NCI-H2029 treated with DMSO at 0.1 percent for 48 hours (cell line): ENCODE data around the gene RBMS3.
A peak's percentile ranks its signal among the peaks of the same experiment; 100 is the strongest.
"Not testable (repeated sequence)": the region's sequence is repeated elsewhere in the genome, so short reads cannot be mapped to it uniquely, and the experiment has no call there.

ENCODE experiments used
- DNase-seq: peaks from one replicate; lab custom pipeline; 2025; lab: John Stamatoyannopoulos, UW

Gene RBMS3

GRCh38 chr3:29312395-29312794, 31.5 kb downstream of the RBMS3 start:
- DNase-seq: no peak

DNA sequence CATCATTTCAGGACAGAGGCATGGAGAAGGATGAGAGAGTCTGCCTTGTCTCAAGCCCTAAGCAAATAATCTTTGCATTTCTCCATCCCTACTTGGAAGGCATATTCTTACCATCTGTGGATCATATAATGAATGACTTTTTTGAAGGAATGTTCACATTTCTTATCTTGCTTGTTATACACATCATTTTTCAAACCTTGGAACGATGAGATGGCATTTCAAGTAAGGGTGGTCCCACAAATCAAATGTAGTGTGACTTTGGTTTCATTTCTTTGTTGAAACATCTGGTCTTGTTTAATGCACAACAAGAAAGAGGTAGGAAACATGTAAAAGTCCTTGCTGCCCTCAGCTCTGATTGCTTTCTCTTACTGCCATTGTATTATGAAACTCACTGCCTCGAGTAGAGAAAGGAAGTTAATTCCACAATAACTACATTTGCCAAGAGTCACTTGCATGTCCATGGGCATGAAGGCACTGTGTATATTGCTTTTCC, 32.1 kb downstream of the RBMS3 start:
- DNase-seq: no peak

GRCh38 chr3:29313981-29314726, 33.3 kb downstream of the RBMS3 start:
- DNase-seq: no peak

DNA sequence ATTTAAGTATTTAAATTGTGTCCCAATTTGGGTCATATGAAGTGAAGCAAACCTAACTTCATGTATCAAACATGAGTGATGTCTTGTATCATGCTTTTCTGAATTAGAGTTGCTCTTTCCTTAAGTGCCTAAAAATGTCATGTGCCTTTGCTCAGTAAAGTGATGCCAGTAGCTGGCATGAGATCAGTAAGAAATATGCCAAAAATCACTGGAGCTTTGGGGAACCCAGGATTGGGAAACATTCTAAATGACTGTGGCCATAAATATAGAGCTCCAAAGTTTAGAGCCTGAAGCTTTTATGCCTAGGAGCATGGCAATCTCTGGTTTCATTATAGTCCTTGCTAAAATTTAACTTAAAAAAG, 33.8 kb downstream of the RBMS3 start:
- DNase-seq: no peak

GRCh38 chr3:29317659-29318173, 36.8 kb downstream of the RBMS3 start:
- no peak for DNase-seq

DNA sequence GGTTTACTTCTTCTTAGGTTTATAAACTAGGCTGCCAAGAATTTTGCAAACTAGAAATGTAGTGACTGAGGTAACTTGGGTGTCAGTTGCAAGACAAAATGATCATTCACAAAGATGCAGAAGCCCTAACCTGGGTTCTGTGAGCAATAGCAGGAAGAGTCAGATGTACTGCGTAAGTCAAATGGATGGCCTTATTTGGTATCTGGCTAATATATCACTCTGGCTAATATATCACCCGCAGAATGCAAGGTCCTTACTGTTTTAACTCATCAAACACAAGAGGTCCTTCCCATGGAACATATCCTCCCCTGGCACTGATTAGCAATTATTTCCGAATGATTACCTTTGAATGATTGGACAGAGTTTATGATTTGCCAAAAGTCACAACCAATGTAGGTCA, 37.4 kb downstream of the RBMS3 start:
- no peak for DNase-seq

DNA sequence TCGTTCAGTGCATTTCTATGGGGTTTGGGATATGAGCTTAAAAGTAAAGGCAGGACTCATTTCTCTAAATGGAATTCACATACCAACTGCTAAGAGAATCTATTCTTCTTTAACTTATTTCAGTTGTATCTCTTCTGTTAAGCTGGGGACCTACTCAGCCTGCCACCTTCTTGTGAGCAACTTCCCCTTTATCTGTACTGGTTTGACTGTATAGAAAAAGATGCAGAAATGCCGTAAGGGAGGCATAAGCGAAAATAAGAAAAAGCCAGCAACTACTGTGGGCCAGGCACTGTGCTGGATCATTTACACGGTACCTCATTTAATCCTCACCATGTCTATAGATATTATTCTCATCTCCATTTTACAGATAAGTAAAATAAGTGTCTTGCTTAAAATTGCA, 38.4 kb downstream of the RBMS3 start:
- no peak for DNase-seq

GRCh38 chr3:29319798-29320197, 38.9 kb downstream of the RBMS3 start:
- DNase-seq: no peak

GRCh38 chr3:29322586-29322985, 41.7 kb downstream of the RBMS3 start:
- DNase-seq: no peak

DNA sequence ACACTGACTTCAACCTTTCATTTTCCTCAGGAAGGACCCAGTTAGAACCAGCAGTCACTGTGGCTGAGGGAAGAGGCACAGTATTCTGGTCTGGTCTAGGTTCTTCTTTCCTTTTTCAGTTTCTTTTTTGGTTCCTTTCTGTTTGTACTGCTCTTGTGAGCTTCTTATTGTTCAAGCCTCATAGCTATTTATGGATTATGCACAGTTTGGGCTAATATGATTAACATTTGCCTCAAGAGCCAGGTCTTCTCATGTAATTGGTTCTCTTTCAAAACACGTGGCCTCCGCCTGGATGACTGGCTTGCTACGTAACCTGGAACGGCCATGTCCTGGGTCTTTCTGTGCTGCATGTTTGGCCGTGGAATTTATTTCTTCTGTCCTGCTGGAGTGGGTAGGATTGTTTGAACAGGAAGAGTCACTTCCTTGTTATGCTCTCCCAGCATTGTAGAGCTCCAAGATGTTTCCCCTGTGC, 43.3 kb downstream of the RBMS3 start:
- DNase-seq: no peak

GRCh38 chr3:29326540-29326939, 45.7 kb downstream of the RBMS3 start:
- DNase-seq: not testable (repeated sequence)

GRCh38 chr3:29329986-29330890, 49.4 kb downstream of the RBMS3 start:
- no peak for DNase-seq

DNA sequence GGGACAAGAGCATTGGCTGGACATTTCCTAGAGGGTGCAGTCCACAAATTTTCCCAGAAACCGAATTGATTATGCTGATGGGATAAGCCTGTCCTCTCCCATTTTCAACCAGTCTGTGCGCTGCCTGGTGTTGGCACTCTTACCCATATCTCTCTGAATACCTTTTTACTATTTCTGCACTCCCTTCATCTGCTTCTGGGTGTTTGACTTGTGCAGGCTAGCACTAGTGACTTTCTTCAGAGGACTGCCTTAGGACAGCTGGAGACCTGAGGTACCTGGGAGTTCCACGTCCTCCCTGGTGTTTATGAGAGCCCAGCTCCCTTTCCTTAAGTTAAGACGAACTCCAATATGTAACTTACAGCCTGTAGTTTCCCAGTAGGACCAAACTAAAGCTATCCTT, 50.2 kb downstream of the RBMS3 start:
- no peak for DNase-seq

- DNase-seq: no peak
These were observed 50.8 kb downstream of the RBMS3 start for GRCh38 chr3:29331456-29332194.

DNA sequence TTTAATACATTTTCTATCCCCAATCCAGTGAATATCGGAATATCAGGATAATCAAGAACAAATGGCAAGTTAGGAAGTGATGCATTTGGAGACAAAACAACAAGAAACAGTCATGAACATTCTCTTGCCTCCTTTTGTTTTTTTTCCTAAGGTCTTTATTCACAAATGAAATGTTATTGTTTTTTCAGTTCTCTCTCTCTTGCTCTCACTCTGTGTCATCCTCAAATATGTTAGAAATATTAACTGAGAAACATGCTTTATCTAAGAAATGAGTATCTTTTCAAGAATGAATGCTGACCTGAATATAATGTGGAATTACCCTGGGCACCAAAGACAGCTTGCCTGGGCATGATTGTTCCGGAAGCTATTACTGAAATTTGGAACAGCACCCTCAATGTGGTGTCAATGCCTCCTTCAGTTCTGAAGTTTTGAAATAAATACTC, 51.3 kb downstream of the RBMS3 start:
- no peak for DNase-seq

GRCh38 chr3:29333576-29333975, 52.7 kb downstream of the RBMS3 start:
- DNase-seq: no peak

DNA sequence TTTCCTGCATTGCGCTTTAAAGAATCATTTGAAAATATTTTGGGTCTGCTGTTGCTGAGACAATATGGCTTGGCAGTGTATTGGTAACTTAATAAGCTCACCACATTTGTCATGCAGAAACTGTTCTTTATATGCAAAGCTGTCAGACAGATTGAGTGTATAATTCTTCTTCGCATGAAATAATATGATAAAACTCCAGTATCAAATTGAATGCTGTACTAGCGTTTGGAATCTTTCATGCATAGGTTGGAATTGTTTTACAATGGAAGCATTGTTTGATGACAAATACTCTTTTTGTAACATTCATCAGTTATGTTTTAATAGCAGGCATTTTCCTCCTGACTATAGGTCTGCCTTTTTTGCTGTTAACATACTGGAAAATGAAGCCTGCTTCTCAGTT, 53.8 kb downstream of the RBMS3 start:
- no peak for DNase-seq

GRCh38 chr3:29335438-29335837, 54.6 kb downstream of the RBMS3 start:
- peak; percentile 88 for DNase-seq

DNA sequence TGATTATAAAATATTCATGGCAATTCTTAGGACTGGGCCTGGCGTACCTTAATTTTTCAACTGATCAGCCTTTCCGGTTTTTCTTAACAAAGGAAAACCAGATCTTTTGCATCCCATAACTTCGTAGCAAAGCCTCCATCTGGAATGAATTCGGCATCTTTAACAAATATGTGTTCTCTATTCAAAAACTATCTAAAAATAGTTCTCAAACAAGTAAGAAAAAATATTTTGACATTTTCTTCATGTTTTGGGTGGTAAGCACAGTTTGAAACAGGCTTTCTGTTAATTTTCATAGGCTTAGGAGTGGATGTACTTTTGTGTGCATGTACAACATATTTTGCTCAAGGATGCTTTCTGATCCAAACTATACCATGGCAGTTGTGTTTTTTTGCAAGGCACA, 55.1 kb downstream of the RBMS3 start:
- no peak for DNase-seq

DNA sequence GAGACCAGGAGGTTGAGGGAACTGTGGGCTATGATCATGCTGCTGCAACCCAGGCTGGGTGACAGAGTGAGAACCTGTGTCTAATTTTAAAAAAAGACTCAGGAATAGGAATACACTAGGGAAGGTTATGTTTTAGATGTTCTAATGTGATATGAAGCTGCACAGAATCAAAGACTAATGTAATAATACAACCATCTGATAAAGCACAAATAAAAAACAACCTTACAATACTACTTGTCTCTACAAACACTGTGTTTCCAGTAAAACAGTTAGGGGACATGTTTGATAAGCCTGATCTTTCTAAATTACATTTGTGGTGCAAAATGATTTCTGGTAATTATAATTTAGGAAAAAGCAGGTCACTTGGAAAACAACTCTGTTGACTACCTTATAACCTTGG, 56.7 kb downstream of the RBMS3 start:
- DNase-seq: no peak

DNA sequence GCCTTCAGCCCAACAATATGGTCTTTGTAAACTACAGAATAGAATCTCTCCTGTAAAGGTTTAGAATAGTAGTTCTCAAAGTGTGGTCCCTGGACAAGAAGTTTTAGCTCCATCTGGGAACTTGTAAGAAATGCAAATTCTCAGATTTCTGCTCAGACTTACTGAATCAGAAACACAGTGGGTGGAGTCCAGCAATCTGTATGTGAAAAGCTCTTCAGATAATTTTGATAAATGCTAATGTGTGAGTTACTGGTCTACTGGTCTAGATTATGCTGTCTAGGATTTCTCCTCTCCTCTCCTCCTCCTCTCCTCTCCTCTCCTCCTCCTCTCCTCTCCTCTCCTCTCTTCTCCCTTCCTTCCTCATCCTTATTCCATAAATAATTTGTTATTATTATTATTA, 57.5 kb downstream of the RBMS3 start:
- no peak for DNase-seq
